Stimulated activated CD4-positive, alpha-beta T cell treated with anti-CD3 and anti-CD28 coated beads, Interleukin-15, amount 100 ng/mL, for 24 hours (primary cell): Measurements from ENCODE around the gene CALY.
A peak's percentile ranks its signal among the peaks of the same experiment; 100 is the strongest.

Experiments
- DNase-seq: peaks from one replicate; pipeline ENCODE4 v3.0.0-alpha.2; 2020

Gene CALY

DNA sequence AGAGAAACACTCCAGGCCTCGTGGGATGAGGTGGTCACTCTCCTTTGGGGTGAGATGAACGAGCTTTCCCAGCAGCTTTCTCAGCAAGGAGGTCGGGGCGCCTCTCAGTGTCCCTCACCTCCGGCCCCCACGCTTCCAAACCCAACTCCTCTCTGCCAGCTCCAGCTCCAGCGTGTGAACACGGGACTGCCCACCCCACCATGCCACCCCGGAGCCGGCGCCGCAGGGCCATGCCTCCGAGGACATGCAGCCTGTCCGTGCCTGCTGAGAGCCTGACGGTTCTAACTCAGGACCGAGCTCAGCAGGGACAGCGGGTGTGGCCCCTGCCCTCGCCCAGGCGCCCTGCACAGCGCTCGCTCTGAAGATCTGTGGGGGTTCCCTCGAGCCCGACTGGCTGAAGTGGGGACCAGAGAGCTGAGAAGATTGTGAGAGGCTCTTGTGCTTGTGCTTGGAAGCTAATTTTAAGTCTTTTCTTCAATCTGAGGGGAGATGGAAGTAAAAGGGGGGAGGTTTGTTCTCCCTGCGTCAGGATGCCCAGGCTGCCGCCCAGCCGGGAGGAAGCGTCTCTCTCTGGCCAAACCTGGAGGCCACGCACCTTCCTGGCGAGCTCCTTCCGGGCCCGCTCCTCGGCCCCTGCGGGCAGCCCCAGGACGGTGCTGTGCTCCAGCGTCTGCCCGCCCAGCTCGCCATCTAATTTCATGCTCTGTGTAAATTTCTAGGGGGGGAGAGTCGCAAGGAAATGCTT lies 54.9 kb downstream of the CALY start:
- no peak for DNase-seq

DNA sequence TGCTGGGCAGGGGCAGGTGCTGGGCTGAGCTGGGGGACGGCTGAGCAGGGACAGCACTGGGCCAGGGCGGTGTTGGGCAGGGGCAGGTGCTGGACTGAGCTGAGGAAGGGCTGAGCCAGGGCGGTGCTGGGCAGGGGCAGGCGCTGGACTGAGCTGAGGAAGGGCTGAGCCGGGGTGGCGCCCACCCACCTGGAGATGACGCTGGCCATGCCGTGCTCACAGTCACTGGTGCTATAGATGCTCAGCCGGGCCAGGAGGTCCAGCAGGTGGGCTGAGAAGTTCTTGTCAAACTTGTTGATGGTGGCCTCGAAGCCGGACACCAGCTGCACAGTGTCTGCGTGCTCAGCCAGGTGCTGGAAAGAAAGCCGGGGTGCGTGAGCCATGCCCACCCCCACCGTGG lies 55.6 kb downstream of the CALY start:
- DNase-seq: no peak

DNA sequence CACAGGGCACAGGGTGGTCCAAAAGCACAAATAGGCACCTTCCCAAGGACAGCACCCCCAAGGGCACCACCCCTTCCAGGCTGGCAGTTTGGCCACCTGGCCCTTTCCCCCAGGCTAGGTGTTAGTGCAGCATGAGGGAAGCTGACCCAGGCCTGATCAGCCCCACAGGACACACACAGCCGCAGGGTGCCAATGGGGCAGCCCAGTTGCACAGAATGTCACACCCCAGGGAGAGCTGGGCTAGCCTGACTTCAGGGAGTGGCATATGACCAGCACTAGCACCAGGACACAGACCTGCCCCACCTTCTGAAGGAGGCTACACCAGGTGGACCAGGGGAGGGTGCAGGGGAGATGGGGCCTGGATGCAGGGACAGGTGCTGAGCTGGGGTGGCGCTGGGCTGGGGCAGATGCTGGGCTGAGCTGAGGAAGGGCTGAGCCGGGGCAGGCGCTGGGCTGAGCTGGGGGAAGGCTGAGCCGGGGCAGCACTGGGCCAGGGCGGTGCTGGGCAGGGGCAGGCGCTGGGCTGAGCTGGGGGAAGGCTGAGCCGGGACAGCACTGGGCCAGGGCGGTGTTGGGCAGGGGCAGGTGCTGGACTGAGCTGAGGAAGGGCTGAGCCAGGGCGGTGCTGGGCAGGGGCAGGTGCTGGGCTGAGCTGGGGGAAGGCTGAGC lies 56.2 kb downstream of the CALY start:
- no peak for DNase-seq

DNA sequence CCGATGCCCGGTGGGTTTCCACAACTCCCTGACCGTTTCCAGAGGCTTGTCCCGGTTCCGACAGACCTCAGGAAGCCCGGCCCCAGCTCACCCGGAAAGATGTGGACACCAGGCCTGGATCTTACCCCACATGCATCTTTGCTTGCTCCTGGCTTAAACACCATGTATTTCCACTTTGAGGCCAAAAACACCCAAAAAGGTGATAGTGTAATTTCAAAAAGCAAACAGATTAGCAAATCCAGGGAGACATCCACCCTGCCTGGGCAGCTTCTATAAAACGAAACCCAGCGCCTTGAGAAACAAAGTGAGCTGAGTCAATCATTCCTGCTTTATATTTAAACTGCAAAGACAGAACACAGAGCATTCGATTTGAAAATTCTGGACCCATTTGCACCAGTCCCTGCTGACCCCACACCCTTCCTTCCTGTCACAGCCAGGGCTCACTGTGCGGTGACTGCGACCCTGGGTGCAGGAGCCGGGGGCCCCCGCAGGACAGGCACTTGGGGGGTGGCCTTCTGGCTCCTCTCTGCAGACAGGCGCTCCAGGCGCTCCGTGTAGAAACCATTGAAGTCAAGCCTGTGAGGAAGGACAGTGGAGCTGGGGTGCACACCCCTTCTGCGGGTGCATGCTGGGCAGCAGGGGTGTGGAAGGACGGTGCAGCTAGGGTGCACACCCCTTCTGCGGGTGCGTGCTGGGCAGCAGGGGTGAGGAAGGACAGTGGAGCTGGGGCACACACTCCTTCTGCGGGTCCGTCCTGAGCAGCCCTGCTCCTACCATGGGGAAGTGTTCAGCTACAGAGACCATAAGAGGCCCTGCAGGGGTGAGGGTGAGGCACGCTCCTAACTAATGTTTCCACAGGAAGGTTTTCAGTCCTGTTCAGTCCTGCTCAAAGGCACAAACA lies 57.1 kb downstream of the CALY start:
- DNase-seq: no peak

DNA sequence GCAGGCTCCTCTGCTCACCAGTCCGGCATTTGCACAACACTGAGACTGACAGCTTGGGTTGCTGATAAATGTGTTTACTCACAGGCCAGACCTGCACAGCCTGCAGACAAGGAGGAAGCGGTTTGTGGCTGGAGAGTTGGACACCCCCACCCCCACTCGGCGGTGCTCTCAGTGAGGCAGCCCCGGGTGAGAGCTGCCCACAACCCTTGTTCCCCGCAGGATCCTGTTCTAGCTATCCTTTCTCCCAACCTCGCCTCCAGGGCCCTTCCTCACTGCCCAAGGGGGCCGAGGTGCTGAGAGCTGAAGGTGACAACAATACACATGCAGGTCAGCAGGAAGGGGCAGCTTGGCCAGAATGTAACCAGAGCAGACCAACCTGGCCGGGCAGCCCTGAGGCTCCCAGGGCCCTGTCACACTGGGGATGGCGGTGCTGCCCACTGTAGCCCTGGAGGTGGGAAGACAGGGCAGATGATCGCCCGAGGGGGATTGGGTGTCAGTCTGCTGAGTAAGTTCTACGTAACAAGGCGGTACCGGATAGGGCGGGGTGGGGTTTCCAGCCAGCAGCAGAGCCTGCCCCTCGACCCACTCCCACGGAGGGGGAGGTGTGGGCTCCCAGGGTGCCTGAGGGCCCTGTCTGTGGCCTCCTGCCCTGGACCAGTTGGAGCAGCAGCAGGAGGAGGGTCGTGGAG lies 58.0 kb downstream of the CALY start:
- peak; percentile 59 for DNase-seq

DNA sequence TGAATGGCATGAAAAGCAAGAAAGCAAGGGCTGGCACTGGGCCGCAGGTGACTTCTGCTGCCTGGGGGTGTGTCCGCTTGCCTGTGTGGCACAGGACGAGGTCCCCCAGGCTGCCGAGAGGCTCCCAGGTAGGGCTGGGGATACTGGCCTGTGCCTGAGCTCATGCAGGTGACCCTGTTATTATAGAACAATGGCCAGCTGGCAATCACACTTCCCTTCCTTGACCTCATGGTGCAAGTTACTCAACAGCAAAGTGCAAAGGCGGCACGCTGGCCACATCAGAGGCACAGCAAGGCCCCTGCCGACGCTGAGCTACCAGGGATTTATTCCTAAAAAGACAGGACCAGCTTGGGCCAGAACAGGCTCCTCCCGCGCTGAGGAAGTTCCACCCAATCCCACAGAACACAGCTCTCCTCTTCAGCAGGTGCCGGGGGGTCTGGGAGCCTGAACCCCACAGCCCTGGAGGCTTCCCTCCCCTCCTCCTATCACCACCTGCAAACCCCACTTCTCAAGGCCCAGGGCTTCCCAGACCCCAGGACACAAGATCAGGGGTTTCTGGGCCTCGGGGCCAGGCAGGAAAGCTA lies 58.6 kb downstream of the CALY start:
- no peak for DNase-seq

DNA sequence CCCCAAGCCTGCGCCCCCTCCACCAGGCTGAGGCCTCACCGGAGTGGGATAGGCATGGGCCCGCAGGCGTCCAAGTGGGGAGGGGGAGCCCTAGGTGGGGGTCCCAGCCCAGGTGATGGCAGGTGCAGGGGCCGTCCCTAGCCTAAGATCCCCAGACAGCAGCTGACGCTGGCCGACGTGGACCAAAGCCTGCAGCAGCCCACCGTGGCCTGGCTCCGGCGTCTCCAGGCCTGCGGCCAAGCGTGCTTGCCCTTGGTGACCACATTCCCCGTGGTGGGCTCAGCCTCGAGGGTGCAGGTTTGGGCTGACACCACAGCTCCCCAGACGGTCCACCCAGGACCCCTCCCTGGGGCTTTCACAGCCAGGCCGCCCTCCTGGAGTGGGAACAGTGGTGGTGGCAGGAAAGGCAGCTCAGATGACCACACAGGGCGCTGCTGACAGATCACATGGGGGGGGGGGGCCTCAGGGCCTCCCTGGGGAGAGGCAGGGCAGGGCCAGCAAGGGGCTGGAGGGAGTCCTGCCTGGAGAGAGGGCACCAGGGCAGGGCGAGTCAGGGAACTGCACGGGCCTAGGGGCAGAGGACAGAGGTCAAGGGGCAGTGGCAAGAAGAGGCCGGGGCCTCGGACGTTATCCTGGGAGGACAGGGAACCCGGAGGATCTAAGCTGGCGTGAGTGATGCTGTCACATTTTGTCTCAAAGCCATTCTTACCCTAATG lies 59.3 kb downstream of the CALY start:
- no peak for DNase-seq

DNA sequence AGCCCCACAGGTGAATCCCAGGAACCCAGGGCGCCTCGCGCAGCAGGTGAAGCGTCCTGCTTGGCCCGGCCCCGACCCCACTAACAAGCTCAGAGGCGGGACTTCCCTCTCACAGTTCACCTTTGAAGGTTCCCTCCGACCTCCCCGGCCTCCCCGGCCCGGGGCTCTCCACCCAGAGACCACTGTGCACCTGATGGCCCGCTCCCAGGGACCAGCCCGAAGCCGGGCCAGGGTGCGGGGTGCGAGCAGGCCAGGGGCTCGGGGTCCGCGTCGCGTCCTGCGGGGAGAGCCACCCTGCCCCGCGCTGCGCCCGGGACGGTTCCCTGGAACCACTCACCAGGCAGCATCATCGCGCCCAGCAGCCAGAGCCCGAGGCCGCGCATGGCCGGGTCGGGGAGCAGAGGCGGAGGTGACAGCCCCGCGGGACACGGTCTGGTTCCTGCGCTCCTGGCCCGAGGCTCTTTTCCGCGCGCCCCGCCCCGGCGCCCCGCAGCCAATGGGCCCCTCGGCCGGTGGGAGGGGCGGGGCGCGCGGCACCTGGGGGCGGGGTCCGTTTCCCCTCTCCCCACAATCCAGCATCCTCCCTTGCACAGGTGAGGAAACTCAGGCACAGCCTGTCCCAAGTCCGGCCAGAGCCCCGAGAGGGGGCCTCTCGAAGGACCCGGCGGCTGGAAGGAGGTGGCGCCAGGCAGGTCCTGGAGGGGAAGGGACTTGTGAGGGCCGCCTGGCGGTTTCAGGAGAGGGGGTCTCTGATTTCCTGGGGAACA lies 60.1 kb downstream of the CALY start, which contains the start of gene ADAM8:
Gene ADAM8, minus strand, starts transcription at position 434 of the 767 bp plus-strand sequence. Its CDS starts 51 bp downstream, at position 383.
- peak; percentile 87 for DNase-seq

DNA sequence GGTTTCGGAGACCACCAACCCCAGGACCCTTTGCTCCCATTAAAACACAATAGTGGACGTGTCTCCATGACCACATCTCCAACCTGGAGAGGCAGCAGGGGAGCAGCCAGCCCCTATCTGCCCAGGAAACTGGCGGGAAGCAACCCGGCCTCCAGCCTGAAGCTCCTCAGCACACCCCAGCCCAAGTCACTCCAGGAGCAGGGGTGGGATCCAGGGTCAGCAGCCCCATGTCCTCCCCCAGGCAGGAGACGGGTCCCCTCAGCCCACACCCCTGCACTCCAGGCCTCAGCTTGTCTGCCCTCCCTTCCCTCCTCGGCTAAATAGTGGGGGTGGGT lies 60.6 kb downstream of the CALY start:
- no peak for DNase-seq

DNA sequence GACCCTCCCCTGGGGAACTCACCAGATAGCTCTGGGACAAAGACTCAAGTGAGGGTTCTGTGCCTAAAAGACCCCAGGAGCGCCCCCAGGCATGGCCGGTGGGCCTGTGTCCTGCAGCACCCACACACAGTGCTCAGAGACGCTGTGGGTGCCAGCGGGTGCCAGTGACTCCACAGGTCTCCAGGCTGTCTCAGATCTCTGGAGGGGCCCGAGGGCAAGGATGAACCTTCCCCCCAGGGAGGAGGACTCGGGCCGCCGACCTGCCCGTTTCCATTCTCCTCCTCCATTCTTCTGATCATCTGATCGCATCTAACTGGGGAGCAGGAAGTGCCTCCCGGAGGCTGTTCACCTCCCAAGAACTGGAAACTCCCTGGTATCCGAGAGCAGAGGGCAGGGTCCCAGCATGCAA lies 61.0 kb downstream of the CALY start:
- DNase-seq: peak; percentile 68

DNA sequence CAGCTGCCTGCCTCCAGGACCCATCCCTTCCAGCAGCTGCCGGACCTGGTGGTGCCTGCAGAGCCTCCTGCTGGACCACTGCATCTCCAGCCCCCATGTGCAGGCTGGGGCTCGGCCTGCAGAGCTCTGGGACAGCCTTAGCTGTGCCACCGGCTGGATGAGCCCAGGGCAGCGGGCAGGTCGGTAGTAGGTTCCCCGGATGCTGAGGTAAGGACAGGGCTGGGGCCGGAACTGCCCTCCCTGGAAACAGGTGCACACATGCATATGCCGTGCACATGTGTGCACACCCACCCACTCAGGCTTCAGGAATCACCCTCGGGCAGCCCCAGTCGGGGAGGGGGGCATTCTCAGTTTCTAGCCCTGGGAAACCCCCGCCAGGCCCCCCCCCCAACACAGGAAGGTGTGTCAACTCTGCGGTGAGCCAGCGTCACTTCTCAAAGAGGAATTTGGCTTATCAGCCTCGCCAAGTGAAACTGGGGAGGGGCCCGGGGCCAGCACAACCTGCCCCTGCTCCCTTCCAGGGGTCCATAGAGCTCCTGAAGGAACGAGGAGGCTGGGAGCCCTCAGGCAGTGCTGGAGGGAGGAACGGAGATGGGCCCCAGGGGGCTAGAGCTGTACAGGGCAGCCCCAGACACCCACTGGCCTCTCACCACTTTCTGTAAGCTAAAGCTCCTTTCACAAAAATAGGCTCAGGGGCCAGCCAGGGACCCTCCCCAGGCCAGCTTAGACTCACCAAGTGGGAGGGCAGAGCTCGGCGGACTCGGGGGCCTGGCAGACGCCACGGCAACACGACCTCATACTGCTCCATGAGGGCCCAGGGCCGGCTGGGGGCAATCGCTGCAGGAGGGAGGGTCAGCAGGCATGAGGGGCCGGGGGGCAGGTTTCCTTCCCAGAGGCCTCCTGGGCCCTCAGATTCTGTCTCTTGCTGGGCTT lies 61.7 kb downstream of the CALY start:
- DNase-seq: peak; percentile 91
